GM23338 (cell line): Measurements from ENCODE around the gene PCDHGA7. TPM values are rescaled to one million over a fixed set of nuclear protein-coding genes. Genes with fewer than 3 reads are reported as not detected.

Experiments
- ATAC-seq: fragments of 200-7000 bp; cut with Tn5 transposase; 3 replicates; pipeline ENCODE4 v1.9.1; 2020
- DNase-seq: peaks from one replicate; pipeline ENCODE4 v3.0.0-alpha.2; 2015; ENCODE audit warnings: low spot score
- H2AFZ ChIP-seq: fragments of 200-600 bp; sonication (generic); 2 replicates; pipeline ENCODE4 v1.8.0; 2016; ENCODE audit warnings: antibody characterized with exemption, mild to moderate bottlenecking, moderate library complexity
- H3F3A ChIP-seq: fragments of 200-600 bp; sonication (generic); replicated peaks from 2 replicates; pipeline ENCODE4 v1.8.0; 2017; ENCODE audit warnings: antibody characterized with exemption, mixed run types, low read depth
- H3K27ac ChIP-seq: fragments of 200-600 bp; sonication (generic); 2 replicates; pipeline ENCODE4 v1.6.1; 2016; ENCODE audit warnings: low read depth
- H3K27me3 ChIP-seq: fragments of 200-600 bp; sonication (generic); 2 replicates; pipeline ENCODE4 v1.8.0; 2016; ENCODE audit warnings: mild to moderate bottlenecking, mixed run types, moderate library complexity; ENCODE audit not compliant: insufficient read depth
- H3K36me3 ChIP-seq: fragments of 200-600 bp; sonication (generic); 2 replicates; pipeline ENCODE4 v1.8.0; 2016; ENCODE audit warnings: mild to moderate bottlenecking; ENCODE audit not compliant: insufficient read depth
- H3K4me1 ChIP-seq: fragments of 200-600 bp; sonication (generic); 2 replicates; pipeline ENCODE4 v1.8.0; 2016; ENCODE audit warnings: mild to moderate bottlenecking, moderate library complexity; ENCODE audit not compliant: insufficient read depth
- H3K4me2 ChIP-seq: fragments of 200-600 bp; sonication (generic); 2 replicates; pipeline ENCODE4 v1.7.1; 2017; ENCODE audit warnings: mixed run types
- H3K4me3 ChIP-seq: fragments of 200-600 bp; sonication (generic); 2 replicates; pipeline ENCODE4 v1.6.1; 2016; ENCODE audit warnings: mixed run types
- H3K79me2 ChIP-seq: fragments of 200-600 bp; sonication (generic); replicated peaks from 2 replicates; pipeline ENCODE4 v1.8.0; 2017; ENCODE audit warnings: mild to moderate bottlenecking; ENCODE audit not compliant: insufficient read depth
- H3K9me2 ChIP-seq: fragments of 200-600 bp; sonication (generic); 2 replicates; pipeline ENCODE4 v1.8.0; 2017; ENCODE audit not compliant: insufficient read depth
- H4K20me1 ChIP-seq: fragments of 200-600 bp; sonication (generic); replicated peaks from 2 replicates; pipeline ENCODE4 v1.8.0; 2017; ENCODE audit warnings: mild to moderate bottlenecking; ENCODE audit not compliant: insufficient read depth
- H3K27ac Mint-ChIP-seq: 2 replicates; pipeline ENCODE4 v1.8.0; 2020; ENCODE audit warnings: inconsistent platforms, mild to moderate bottlenecking, moderate library complexity, mixed read lengths
- H3K27me3 Mint-ChIP-seq: 3 replicates; pipeline ENCODE4 v1.8.0; 2022; ENCODE audit warnings: low read depth, mild to moderate bottlenecking, moderate library complexity, mixed read lengths, inconsistent platforms; ENCODE audit not compliant: insufficient read depth, poor library complexity
- H3K36me3 Mint-ChIP-seq: 3 replicates; pipeline ENCODE4 v1.8.0; 2021; ENCODE audit warnings: low read depth, mild to moderate bottlenecking, inconsistent platforms, moderate library complexity, mixed read lengths
- H3K4me1 Mint-ChIP-seq: 3 replicates; pipeline ENCODE4 v1.8.0; 2020; ENCODE audit warnings: mild to moderate bottlenecking, inconsistent platforms, mixed read lengths
- H3K4me3 Mint-ChIP-seq: 3 replicates; pipeline ENCODE4 v1.8.0; 2021; ENCODE audit warnings: moderate library complexity, mild to moderate bottlenecking, inconsistent platforms, mixed read lengths
- H3K9me3 Mint-ChIP-seq: 3 replicates; pipeline ENCODE4 v1.8.0; 2020; ENCODE audit warnings: moderate library complexity, mild to moderate bottlenecking, inconsistent platforms, mixed read lengths
- CREB1 ChIP-seq: fragments of 250-450 bp; sonication (Bioruptor Pico); IDR thresholded peaks from 2 replicates; pipeline ENCODE4 v1.5.0; 2020; ENCODE audit warnings: low read depth, mild to moderate bottlenecking, moderate library complexity
- ZNF114 ChIP-seq: fragments of 250-450 bp; sonication (Bioruptor Pico); IDR thresholded peaks from 2 replicates; pipeline ENCODE4 v1.5.0; 2020; ENCODE audit warnings: mild to moderate bottlenecking, moderate library complexity
- polyA plus RNA-seq: library from polyadenylated mRNA; unstranded; fragments of >200 nt; fragmentation: Nextera tagmentation; extraction: Ambion mirVana; gene quantifications from 2 replicates; pipeline ENCODE4 v1.2.1, GENCODE V29; 2016
- total RNA-seq: library from RNA; depleted of rRNA; stranded (reverse); fragments of >200 nt; shearing (Covaris generic); gene quantifications from 2 replicates; pipeline ENCODE4 v1.2.3, GENCODE V29; 2014
- TF ChIP-seq, protein P1 (sequence below): fragments of 250-450 bp; sonication (Bioruptor Pico); IDR thresholded peaks from 2 replicates; pipeline ENCODE4 v1.5.0; 2020; ENCODE audit warnings: mild to moderate bottlenecking, moderate library complexity
- TF ChIP-seq, protein P2 (sequence below): IDR thresholded peaks from one replicate; pipeline ENCODE4 v1.6.1; 2018; ENCODE audit warnings: antibody characterized with exemption; ENCODE audit not compliant: unreplicated experiment
- TF ChIP-seq, protein P3 (sequence below), 2 experiments: fragments of 200-600 bp in 1 of 2; sonication (generic) in 1 of 2; conservative IDR thresholded peaks; 2 replicates each; pipeline versions ENCODE4 v1.5.1 to v1.6.1; 2016 to 2017; ENCODE audit warnings: antibody characterized with exemption in 2 of 2, low read depth in 2 of 2, mild to moderate bottlenecking in 2 of 2, moderate library complexity in 1 of 2

PCDHGA7 gene
- total and polyA plus RNA-seq, 2 experiments from 2014 or later = 0.44 to 4.4 TPM

DNA sequence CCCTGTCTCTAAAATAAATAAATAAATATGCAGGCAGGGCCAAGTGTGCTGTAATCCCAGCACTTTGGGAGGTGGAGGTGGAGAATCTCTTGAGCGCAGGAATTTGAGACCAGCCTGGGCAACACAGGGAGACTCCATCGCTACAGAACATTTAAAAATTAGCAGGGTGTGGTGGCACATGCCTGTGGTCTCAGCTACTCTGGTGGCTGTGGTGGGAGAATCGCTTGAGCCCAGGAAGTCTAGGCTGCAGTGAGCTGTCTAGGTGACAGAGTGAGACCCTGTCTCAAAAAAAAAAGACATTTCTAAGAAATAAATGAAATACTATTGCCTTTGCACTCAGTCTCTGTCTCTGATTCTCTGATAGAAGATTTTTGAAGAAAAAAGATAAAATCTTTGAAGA lies 29.0 kb downstream of the PCDHGA7 start (continued):
- TF ChIP-seq, protein P1, sequence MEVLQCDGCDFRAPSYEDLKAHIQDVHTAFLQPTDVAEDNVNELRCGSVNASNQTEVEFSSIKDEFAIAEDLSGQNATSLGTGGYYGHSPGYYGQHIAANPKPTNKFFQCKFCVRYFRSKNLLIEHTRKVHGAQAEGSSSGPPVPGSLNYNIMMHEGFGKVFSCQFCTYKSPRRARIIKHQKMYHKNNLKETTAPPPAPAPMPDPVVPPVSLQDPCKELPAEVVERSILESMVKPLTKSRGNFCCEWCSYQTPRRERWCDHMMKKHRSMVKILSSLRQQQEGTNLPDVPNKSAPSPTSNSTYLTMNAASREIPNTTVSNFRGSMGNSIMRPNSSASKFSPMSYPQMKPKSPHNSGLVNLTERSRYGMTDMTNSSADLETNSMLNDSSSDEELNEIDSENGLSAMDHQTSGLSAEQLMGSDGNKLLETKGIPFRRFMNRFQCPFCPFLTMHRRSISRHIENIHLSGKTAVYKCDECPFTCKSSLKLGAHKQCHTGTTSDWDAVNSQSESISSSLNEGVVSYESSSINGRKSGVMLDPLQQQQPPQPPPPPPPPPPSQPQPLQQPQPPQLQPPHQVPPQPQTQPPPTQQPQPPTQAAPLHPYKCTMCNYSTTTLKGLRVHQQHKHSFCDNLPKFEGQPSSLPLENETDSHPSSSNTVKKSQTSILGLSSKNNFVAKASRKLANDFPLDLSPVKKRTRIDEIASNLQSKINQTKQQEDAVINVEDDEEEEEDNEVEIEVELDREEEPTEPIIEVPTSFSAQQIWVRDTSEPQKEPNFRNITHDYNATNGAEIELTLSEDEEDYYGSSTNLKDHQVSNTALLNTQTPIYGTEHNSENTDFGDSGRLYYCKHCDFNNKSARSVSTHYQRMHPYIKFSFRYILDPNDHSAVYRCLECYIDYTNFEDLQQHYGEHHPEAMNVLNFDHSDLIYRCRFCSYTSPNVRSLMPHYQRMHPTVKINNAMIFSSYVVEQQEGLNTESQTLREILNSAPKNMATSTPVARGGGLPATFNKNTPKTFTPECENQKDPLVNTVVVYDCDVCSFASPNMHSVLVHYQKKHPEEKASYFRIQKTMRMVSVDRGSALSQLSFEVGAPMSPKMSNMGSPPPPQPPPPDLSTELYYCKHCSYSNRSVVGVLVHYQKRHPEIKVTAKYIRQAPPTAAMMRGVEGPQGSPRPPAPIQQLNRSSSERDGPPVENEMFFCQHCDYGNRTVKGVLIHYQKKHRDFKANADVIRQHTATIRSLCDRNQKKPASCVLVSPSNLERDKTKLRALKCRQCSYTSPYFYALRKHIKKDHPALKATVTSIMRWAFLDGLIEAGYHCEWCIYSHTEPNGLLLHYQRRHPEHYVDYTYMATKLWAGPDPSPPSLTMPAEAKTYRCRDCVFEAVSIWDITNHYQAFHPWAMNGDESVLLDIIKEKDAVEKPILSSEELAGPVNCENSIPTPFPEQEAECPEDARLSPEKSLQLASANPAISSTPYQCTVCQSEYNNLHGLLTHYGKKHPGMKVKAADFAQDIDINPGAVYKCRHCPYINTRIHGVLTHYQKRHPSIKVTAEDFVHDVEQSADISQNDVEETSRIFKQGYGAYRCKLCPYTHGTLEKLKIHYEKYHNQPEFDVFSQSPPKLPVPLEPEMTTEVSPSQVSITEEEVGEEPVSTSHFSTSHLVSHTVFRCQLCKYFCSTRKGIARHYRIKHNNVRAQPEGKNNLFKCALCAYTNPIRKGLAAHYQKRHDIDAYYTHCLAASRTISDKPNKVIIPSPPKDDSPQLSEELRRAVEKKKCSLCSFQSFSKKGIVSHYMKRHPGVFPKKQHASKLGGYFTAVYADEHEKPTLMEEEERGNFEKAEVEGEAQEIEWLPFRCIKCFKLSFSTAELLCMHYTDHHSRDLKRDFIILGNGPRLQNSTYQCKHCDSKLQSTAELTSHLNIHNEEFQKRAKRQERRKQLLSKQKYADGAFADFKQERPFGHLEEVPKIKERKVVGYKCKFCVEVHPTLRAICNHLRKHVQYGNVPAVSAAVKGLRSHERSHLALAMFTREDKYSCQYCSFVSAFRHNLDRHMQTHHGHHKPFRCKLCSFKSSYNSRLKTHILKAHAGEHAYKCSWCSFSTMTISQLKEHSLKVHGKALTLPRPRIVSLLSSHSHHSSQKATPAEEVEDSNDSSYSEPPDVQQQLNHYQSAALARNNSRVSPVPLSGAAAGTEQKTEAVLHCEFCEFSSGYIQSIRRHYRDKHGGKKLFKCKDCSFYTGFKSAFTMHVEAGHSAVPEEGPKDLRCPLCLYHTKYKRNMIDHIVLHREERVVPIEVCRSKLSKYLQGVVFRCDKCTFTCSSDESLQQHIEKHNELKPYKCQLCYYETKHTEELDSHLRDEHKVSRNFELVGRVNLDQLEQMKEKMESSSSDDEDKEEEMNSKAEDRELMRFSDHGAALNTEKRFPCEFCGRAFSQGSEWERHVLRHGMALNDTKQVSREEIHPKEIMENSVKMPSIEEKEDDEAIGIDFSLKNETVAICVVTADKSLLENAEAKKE (CRISPR knock-in tag) = no peak
- no peak for TF ChIP-seq CREB1 (CRISPR knock-in tag)

DNA sequence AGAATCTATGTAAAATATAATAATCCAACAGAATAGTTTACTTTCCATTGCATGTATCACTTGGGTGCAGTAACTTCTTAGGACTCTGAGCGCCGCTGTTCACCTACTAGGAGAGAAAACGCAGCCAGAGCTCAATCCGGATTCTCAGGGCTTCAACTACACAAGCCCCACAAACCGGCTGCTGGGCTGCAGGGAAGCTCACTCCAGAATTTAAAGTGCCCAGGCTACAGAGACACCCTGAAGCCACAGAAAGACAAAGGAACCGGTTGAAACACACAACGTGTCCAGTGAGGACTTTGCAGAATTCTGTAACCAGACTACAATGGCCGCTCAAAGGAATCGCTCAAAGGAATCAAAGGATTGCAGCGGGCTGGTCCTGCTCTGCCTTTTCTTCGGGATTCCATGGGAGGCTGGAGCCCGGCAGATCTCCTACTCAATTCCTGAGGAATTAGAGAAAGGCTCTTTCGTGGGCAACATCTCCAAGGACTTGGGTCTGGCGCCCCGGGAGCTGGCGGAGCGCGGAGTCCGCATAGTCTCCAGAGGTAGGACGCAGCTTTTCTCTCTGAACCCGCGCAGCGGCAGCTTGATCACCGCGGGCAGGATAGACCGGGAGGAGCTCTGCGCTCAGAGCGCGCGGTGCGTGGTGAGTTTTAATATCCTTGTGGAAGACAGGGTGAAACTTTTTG lies 30.5 kb downstream of the PCDHGA7 start, which contains the start of gene PCDHGA10:
Gene PCDHGA10, plus strand, starts transcription at position 134 of the 686 bp plus-strand sequence. Its CDS starts 189 bp downstream, at position 323.
- Histone ChIP-seq H3K4me1 (peaks cover 5% of the 10 kb centered on the region), H3K4me2 (peak within 1 kb of the TSS; percentile 45; the same call in 1 of the 2 replicates), H3K79me2 (0 out of 2 replicates have a peak, but pooled peaks cover 4% of the 10 kb centered on the region), H3K36me3 (no peaks in the 10 kb centered on the region), H4K20me1 (peaks cover 7% of the 10 kb centered on the region; the same call in 1 of the 2 replicates), H3K9me2 (no peaks in the 10 kb centered on the region), H3K27me3 (peaks cover 8% of the 10 kb centered on the region), H3K4me3 (peak within 1 kb of the TSS; percentile 40; the same call in 1 of the 2 replicates), H3F3A (no peaks in the 10 kb centered on the region), H3K27ac (no peak within 1 kb of the TSS), H2AFZ (peak within 1 kb of the TSS; percentile 57)
- ATAC-seq (peak; percentile 57), DNase-seq (peak; percentile 92)
- Mint-ChIP-seq H3K36me3 (peaks cover 46% of the 10 kb centered on the region), H3K9me3 (peaks cover 43% of the 10 kb centered on the region), H3K4me3 (peak within 1 kb of the TSS; percentile 90), H3K4me1 (peaks cover 16% of the 10 kb centered on the region), H3K27ac (peak within 1 kb of the TSS; percentile 89), H3K27me3 (peaks cover 23% of the 10 kb centered on the region)
- no peak for TF ChIP-seq ZNF114 (CRISPR knock-in tag)
- TF ChIP-seq, protein P2, sequence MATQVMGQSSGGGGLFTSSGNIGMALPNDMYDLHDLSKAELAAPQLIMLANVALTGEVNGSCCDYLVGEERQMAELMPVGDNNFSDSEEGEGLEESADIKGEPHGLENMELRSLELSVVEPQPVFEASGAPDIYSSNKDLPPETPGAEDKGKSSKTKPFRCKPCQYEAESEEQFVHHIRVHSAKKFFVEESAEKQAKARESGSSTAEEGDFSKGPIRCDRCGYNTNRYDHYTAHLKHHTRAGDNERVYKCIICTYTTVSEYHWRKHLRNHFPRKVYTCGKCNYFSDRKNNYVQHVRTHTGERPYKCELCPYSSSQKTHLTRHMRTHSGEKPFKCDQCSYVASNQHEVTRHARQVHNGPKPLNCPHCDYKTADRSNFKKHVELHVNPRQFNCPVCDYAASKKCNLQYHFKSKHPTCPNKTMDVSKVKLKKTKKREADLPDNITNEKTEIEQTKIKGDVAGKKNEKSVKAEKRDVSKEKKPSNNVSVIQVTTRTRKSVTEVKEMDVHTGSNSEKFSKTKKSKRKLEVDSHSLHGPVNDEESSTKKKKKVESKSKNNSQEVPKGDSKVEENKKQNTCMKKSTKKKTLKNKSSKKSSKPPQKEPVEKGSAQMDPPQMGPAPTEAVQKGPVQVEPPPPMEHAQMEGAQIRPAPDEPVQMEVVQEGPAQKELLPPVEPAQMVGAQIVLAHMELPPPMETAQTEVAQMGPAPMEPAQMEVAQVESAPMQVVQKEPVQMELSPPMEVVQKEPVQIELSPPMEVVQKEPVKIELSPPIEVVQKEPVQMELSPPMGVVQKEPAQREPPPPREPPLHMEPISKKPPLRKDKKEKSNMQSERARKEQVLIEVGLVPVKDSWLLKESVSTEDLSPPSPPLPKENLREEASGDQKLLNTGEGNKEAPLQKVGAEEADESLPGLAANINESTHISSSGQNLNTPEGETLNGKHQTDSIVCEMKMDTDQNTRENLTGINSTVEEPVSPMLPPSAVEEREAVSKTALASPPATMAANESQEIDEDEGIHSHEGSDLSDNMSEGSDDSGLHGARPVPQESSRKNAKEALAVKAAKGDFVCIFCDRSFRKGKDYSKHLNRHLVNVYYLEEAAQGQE = no peak
- TF ChIP-seq, protein P3, sequence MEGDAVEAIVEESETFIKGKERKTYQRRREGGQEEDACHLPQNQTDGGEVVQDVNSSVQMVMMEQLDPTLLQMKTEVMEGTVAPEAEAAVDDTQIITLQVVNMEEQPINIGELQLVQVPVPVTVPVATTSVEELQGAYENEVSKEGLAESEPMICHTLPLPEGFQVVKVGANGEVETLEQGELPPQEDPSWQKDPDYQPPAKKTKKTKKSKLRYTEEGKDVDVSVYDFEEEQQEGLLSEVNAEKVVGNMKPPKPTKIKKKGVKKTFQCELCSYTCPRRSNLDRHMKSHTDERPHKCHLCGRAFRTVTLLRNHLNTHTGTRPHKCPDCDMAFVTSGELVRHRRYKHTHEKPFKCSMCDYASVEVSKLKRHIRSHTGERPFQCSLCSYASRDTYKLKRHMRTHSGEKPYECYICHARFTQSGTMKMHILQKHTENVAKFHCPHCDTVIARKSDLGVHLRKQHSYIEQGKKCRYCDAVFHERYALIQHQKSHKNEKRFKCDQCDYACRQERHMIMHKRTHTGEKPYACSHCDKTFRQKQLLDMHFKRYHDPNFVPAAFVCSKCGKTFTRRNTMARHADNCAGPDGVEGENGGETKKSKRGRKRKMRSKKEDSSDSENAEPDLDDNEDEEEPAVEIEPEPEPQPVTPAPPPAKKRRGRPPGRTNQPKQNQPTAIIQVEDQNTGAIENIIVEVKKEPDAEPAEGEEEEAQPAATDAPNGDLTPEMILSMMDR (conservative IDR thresholded peaks at IDR 0.05; ENCODE audit: low read depth in 2 of 2) = peak; percentile 71 to 74
